Measurements from ENCODE around the gene SCG3.

Gene SCG3

GRCh38 chr15:51726302-51727073 lies 45.2 kb downstream of the SCG3 start:
- H3K27ac ChIP-seq, result peak overlapping the region in 1 of 2 donors; percentile 15
- no peak for TF ChIP-seq CTCF (IDR thresholded peaks at IDR 0.05)

DNA sequence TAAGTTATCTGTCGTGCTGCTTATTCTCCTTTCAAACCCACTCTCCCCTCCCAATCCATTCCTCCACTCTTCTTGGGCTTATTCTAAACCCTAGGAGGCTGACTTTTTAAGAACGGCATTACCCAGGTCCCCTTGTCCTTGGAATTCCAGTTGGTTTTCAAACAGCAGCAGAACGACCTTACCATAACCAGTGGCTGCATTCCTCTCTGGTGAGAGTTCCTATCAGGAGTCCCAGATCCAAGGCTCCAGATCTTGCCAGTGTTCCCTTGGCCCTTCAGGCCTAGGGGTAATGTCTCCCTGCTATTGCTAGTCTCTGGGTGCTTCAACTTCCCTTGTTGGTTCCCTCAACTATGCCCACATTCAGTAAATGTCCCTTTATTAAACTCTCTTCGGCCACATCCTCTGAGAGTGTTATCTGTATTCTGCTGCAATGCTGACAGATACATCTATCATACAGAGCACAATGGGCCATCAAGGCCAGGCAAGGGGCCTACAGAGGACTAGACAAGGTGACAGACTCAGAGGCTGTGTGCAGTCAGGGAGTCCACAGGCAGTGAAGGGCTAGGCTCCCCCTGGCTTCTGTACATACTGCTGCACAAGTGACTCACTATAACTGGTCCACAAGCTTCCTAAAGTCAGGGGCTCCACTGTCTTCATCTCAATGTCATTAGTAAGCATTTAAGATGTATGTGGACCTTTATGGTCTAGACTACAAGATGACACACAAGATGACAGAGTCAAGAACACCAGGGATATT lies 46.0 kb downstream of the SCG3 start:
- no peak for DNase-seq (ENCODE audit: low spot score)
- TF ChIP-seq CTCF (IDR thresholded peaks at IDR 0.05), result no peak
- no peak overlapping the region for H3K27ac ChIP-seq
- H3K4me3 ChIP-seq, result no peak overlapping the region

More at GRCh38 chr15:51726302-51727073, 45.2 kb downstream of the SCG3 start:
- no peak overlapping the region for H3K4me3 ChIP-seq
- DNase-seq (ENCODE audit: low spot score), result no peak

GRCh38 chr15:51731549-51732267 lies 50.4 kb downstream of the SCG3 start:
- TF ChIP-seq CTCF (IDR thresholded peaks at IDR 0.05), result no peak
- no peak for DNase-seq (ENCODE audit: low spot score)
- Histone ChIP-seq H3K4me3 (peak overlapping the region; percentile 58), H3K27ac (peak overlapping the region; percentile 74 to 89)

- no peak for DNase-seq (ENCODE audit: low spot score)
- TF ChIP-seq CTCF (IDR thresholded peaks at IDR 0.05), result no peak
- H3K4me3 ChIP-seq, result no peak overlapping the region
- peak overlapping the region; percentile 74 to 89 for H3K27ac ChIP-seq
Observed at GRCh38 chr15:51732646-51733045, 51.3 kb downstream of the SCG3 start.

- Histone ChIP-seq H3K27ac (peak overlapping the region; percentile 12 to 95), H3K4me3 (peak overlapping the region; percentile 95)
- no peak for DNase-seq (ENCODE audit: low spot score)
- no peak for TF ChIP-seq CTCF (IDR thresholded peaks at IDR 0.05)
Observed at GRCh38 chr15:51735228-51736010, 54.1 kb downstream of the SCG3 start.

GRCh38 chr15:51736069-51736468 lies 54.8 kb downstream of the SCG3 start:
- H3K4me3 ChIP-seq, result peak overlapping the region; percentile 95
- peak overlapping the region; percentile 80 to 95 for H3K27ac ChIP-seq
- DNase-seq (ENCODE audit: low spot score), result no peak
- TF ChIP-seq CTCF (IDR thresholded peaks at IDR 0.05), result no peak
